ENCODE data around the gene RDH5.

- TF ChIP-seq CTCF (IDR thresholded peaks at IDR 0.05), result no peak
- TF ChIP-seq POLR2A (IDR thresholded peaks at IDR 0.05), result no peak
- no peak for TF ChIP-seq EP300 (IDR thresholded peaks at IDR 0.05)
- no peak for TF ChIP-seq POLR2AphosphoS5 (IDR thresholded peaks at IDR 0.05)
Measured at GRCh38 chr12:55712700-55713415, 7.3 kb upstream of the RDH5 start.

Measured in suprapubic skin (tissue), 4 donors.